BE2C (cell line): ENCODE measurements around the gene PCDH9.

Experiments used
- DNase-seq: peaks from one replicate; pipeline ENCODE4 v3.0.0-alpha.2; 2020
- H3K27me3 ChIP-seq: fragments of 250-450 bp; sonication (Bioruptor Pico); 2 replicates; pipeline ENCODE4 v1.5.1; 2020; ENCODE audit warnings: mild to moderate bottlenecking
- H3K36me3 ChIP-seq: fragments of 250-450 bp; sonication (Bioruptor Pico); 2 replicates; pipeline ENCODE4 v1.5.1; 2020; ENCODE audit warnings: mild to moderate bottlenecking
- H3K4me1 ChIP-seq: fragments of 250-450 bp; sonication (Bioruptor Pico); 2 replicates; pipeline ENCODE4 v1.5.1; 2020
- H3K4me3 ChIP-seq: 2 replicates; pipeline ENCODE4 v1.5.1; 2011; ENCODE audit warnings: low read depth, low read length
- H3K9me3 ChIP-seq: fragments of 250-450 bp; sonication (Bioruptor Pico); 2 replicates; pipeline ENCODE4 v1.5.1; 2020
- TF ChIP-seq, protein P1 (sequence below): IDR thresholded peaks from 2 replicates; pipeline ENCODE4 v1.5.1; 2012; ENCODE audit warnings: mild to moderate bottlenecking, low read depth, low read length

PCDH9 gene

DNA sequence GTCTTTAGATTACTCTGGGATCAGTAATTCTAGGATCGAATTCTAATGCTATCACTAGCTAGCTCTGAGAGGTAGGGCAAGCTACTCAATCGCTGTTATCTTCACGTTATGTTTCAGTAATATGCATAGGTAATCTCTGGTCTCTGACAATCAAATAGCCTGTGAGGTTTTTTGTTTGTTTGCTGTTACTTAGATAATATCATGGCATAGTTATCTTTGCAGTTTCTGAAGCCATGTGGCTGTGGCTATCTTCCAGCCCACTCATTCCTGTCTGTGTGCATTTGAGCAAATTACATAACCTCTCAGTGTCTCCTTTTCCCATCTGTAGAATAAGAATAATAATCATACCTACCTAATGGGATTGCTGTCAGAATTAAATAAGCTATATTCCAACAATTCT, 330.2 kb downstream of the PCDH9 start:
- Histone ChIP-seq H3K36me3 (no peaks in the 10 kb centered on the region), H3K27me3 (no peaks in the 10 kb centered on the region), H3K9me3 (no peaks in the 10 kb centered on the region), H3K4me3 (no peak overlapping the region), H3K4me1 (peaks cover 4% of the 10 kb centered on the region; the same call in 1 of the 2 replicates)
- TF ChIP-seq, protein P1, sequence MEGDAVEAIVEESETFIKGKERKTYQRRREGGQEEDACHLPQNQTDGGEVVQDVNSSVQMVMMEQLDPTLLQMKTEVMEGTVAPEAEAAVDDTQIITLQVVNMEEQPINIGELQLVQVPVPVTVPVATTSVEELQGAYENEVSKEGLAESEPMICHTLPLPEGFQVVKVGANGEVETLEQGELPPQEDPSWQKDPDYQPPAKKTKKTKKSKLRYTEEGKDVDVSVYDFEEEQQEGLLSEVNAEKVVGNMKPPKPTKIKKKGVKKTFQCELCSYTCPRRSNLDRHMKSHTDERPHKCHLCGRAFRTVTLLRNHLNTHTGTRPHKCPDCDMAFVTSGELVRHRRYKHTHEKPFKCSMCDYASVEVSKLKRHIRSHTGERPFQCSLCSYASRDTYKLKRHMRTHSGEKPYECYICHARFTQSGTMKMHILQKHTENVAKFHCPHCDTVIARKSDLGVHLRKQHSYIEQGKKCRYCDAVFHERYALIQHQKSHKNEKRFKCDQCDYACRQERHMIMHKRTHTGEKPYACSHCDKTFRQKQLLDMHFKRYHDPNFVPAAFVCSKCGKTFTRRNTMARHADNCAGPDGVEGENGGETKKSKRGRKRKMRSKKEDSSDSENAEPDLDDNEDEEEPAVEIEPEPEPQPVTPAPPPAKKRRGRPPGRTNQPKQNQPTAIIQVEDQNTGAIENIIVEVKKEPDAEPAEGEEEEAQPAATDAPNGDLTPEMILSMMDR, result no peak
- DNase-seq, result peak; percentile 28

- Histone ChIP-seq H3K4me3 (no peak overlapping the region), H3K4me1 (peaks cover 7% of the 10 kb centered on the region; the same call in 1 of the 2 replicates), H3K27me3 (no peaks in the 10 kb centered on the region), H3K9me3 (no peaks in the 10 kb centered on the region), H3K36me3 (no peaks in the 10 kb centered on the region)
- TF ChIP-seq, protein P1, result no peak
- no peak for DNase-seq
Measured at GRCh38 chr13:66896933-66897332, 333.2 kb downstream of the PCDH9 start.

- peak; percentile 10 for DNase-seq
- Histone ChIP-seq H3K4me3 (no peak overlapping the region), H3K9me3 (no peaks in the 10 kb centered on the region), H3K36me3 (no peaks in the 10 kb centered on the region), H3K27me3 (no peaks in the 10 kb centered on the region), H3K4me1 (peaks cover 7% of the 10 kb centered on the region; the same call in 1 of the 2 replicates)
- TF ChIP-seq, protein P1, result no peak
Measured at GRCh38 chr13:66895780-66896179, 334.4 kb downstream of the PCDH9 start.

DNA sequence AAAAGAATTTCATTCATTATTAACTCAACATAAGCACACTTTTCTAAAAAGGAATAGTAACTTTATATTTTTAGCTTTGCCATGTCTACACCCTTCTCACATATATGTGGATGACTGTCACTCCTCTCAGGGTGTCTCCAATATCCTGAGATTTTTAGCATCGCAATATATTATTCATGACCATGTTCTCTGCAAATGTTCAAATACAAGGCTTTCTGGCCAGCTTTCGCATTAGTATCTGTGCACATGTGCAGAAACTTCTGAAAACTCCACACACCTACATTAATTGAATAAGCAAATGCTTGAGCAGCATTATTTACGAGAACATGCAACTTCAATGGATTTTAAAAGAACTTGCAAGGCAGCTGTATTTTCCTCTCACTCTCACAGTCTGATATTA, 334.8 kb downstream of the PCDH9 start:
- Histone ChIP-seq H3K36me3 (no peaks in the 10 kb centered on the region), H3K4me1 (peaks cover 7% of the 10 kb centered on the region; the same call in 1 of the 2 replicates), H3K27me3 (no peaks in the 10 kb centered on the region), H3K9me3 (no peaks in the 10 kb centered on the region), H3K4me3 (no peak overlapping the region)
- TF ChIP-seq, protein P1, result no peak
- no peak for DNase-seq

- Histone ChIP-seq H3K4me3 (no peak overlapping the region), H3K36me3 (no peaks in the 10 kb centered on the region), H3K27me3 (no peaks in the 10 kb centered on the region), H3K4me1 (peaks cover 16% of the 10 kb centered on the region), H3K9me3 (no peaks in the 10 kb centered on the region)
- TF ChIP-seq, protein P1, result no peak
- no peak for DNase-seq
Measured at GRCh38 chr13:66888698-66889097, 341.4 kb downstream of the PCDH9 start.

DNA sequence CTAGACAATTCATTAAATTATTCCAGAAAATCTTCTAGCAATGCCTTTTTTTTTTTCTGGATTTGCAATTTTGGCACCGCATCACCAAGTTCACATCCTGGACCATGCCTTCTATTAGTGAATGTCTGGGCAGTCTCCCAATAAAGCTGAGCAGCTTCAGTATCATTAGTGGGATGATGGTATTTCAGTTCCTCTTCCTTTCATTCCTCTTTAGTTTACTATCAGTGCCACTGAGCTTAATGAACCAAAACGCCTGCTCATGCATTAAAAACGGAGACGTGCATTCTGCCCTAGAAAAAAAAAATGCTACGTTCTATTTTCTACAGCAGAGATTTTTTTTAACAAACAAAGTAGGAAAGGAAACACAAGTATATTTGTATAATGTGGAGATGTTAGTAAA, 343.0 kb downstream of the PCDH9 start:
- DNase-seq, result peak; percentile 15
- Histone ChIP-seq H3K9me3 (no peaks in the 10 kb centered on the region), H3K27me3 (no peaks in the 10 kb centered on the region), H3K4me1 (peaks cover 12% of the 10 kb centered on the region), H3K4me3 (no peak overlapping the region), H3K36me3 (no peaks in the 10 kb centered on the region)
- TF ChIP-seq, protein P1, result no peak
